IPS DF 4.7 (cell line): Measurements from ENCODE around the gene TRPM1.

Source experiments
- DNase-seq: peaks from one replicate; pipeline ENCODE4 v3.0.0-alpha.2; 2013; ENCODE audit warnings: low spot score; ENCODE audit errors: extremely low read depth

TRPM1 gene

DNA sequence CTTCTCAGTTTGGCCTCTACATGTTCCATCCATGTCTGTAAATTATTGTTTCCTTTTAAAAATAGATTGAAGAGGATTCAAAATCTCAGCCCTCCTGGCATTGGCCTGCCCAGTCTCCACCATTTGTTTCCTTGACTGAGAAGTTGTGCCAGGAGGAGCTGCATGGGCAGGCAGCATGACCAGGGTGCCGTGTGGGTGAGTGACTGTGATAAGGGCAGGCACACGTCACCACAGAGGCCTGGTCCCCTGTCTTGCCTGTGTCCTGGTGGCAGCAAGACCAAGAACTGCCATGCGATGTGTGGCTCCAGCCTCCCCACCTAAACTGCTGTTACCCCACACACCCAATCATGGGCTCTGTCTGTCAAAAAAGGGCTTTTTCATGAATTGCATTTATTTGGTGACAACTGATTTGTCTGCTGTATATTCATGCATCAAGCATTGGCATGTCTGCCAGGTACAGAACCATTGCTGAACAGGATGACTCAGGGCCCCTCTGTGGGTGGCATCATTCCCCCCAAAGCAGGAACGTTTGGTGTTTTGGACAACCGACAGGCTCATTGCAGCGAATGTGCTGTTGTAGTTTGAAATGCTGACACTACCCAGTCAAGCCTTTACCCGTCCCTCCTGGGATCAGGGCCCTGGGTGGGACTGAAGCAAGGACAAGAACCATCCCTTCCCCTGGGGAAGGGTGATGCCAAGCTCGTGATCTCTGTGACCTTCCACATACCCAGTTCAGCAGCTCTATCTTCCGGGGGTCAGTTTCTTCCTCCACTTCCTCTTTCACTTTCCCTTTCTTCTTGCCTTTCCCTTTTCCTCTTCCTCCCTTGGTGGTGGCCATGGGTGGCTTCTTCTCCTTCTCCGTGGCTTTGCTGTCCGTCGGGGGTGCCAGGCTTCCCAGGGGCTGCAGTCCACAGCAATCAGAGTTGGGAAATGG, 51.6 kb downstream of the TRPM1 start:
- DNase-seq: no peak

DNA sequence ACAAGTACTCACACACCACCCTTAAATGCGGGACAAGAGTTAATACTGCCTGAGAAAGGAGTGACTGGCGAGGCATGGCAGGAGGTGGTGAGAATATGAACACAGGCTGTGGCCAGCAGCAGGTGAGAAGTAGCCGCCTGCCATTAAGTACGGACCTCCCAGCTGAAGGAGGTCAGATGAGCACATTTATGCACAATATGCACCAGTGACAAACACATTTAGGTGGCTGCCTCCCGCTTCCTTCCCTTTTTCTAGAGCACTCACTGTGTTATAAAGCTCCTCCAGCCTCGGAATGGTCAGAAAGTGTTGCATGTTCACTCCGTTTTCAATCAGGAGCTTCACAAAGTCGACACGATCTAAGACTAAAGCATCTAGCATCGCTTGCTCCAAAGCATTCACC, 52.4 kb downstream of the TRPM1 start:
- DNase-seq: no peak

DNA sequence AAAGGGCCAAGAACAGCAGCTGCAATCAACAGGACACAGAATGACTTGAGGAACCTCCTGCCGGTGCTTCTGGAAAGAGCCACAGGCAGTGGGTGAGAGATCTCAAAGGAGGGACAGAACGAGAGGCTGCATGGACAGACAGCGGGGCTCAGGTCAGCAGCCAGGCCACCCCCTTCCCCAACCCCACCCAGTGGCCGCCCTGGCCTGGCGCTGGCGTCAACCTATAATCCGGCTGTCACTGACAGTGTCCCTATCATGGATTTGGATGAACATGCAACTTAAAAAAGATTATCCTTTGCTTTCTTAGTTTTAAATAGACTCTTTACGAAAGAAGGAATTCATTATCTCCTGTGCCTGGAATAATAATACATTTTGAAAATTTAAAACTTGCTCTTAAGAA, 54.1 kb downstream of the TRPM1 start:
- DNase-seq: no peak

DNA sequence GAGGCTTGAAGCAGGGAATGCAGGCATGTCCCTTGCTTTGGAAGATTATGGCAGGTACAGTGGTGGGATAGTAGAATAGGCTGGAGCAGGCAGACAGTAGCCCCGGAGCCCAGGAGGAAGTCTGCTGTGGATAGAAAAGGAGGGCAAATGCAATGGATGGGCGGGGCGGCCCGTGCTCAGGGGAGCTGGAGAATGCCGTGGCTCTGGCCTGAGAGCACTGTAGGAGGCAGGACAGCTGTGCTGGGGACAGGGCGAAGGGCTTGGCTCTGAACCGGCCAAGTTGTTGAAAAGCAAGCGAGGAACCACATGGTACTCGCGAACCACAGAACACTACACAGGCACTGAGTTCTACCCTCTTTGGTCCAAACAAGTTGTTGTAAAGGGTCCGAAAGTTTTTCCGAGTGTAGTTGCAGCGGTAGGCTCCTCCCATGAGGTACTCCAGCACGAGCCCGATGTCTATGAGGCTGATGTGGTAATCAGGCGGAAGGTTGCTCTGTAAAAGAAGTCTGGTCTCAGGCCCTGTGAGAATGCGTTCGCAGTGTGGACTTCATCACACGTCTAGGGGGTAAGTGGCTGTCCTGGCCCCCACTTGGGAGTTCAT, 54.7 kb downstream of the TRPM1 start:
- DNase-seq: no peak

DNA sequence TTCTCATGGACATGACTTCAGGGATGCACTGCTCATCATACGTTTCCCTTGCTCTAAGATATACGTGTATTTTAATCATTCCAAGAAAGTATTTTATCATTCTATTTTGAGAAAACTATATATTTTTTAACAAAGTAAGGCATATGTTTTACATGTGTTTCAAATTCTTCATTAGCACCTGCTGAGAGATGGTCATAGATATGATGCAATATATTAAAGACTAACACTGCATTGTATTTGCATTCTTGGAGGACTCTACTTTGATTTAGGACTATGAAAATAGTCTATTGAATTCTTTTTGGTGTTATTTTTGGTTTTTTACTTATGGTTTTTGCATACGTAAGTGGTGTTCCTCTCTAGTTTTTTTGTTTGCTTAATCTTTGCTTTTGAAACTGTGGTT, 55.9 kb downstream of the TRPM1 start:
- no peak for DNase-seq

DNA sequence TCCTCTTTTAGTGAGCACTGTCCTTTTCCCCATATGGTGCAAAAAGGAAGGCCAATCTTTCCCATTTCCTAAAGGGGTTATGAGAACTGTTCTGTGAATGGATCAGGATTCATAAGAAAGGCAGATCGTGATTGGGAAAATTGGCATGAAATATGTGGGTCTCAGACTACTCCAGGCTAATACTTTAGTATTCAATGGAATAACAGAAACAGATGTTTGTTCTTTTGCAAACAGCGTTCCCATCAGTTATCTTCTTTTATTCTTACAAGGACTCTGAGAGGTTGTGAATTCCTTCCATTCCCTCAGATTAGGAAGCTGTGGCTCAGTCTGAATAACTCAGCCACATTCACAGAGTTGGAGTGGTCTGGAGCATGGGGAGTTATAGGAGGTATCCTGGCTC, 58.8 kb downstream of the TRPM1 start:
- no peak for DNase-seq

DNA sequence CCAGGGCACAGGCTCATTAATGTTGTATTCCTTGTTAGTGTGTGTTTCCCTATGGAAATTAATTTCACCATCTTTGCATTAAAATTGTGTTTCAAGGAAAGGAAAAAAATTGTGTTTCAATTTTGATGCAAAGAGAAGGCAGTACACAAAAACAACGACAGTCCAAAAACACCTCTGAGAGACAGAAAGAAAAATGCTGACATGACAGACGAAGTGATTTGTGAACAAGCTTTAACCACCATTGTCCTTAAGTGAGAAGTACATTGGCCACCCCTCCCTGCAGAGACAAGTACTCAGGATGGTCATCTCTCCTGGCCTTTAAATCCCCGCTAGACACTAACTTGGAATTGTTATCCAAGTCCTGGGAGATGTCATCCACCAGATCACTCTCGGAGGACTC, 59.9 kb downstream of the TRPM1 start:
- DNase-seq: no peak

DNA sequence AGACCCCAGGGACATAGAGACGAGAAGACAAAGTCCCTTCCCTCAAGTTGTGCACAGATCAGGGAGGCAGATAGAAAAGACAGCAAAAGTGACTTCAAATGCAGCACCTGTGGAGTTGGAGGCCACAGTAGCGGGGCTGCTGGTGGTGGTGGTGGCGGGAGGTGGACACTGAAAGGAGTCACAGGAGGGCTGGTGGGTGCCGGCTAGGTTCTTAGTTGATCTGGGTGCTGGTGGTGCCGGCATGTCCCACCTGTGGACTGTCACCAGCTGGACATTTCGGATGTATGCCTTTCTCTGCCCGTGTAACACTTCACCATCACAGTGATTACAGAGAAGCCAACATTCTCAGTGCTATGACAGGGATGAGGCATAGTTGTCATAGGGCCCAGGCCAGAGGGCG, 60.9 kb downstream of the TRPM1 start:
- no peak for DNase-seq

DNA sequence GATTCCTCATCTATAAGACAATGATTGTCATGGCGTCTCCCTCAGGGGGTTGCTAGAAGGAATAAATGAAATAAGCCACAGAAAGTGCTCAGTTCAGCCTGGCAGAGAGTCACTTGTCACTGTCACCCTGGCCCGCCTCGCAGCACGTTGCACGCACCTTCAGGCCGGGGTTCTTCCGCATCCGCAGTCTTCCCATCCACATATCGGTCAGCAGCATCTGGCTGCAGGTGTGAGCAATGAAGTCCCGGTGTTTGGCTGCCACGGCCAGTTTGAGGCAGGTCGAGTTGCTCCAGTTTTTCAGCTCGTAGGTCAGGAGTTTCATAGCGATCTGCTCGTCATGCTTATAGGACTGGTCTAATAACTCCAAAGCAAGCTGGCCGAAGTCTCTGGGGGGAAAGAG, 61.6 kb downstream of the TRPM1 start:
- DNase-seq: no peak

DNA sequence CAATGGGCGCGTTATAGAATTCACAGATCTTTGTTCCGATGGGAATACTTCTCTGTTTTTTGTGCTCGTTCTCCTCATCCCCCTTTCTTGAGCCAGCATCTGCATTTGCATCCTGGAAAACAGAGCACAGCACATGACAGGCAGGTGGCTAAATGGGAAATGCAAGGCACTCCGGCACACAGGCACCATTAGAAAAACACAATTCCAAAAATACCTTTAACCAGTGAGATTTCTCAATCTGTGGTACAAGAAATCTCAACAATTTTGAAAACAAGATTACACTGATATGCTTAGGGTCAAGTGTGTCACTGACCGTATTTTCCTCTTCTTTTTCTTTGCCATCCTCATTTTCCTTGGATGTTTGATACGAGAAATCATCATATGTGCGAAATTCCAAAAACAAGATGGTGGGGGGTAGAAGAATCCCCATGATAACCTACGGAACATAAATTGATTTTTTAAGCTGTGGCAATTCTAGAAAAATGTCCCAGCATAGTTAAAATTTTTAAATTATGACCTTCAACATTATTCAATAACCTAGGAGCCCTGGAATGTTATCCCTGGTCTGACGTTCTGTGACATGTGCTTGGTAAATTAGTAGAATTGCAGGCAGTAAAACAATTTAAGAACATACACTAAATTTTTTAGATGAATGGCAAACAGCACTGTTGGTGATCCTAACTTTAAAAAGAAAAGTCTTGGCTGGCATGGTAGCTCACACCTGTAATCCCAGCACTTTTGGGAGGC, 63.6 kb downstream of the TRPM1 start:
- no peak for DNase-seq

DNA sequence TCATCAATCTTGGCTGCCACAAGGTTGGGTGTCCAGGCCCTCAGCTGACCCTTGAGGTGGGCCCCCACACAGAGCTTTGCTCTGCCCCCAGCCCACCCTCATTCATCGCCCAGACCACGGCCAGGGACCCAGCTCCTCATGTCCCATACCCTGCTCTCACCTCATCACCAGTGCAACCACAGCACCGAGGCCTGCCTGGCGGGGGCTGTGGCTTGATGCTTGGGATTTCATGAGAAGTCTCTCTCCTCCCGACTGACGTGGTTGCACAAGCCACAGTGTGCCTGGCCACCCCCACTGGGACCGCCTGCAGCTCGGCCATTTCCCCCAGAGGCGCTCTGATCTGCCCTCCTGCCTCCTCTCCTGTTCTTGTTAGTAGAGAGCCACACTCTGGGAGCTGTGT, 64.7 kb downstream of the TRPM1 start:
- no peak for DNase-seq

DNA sequence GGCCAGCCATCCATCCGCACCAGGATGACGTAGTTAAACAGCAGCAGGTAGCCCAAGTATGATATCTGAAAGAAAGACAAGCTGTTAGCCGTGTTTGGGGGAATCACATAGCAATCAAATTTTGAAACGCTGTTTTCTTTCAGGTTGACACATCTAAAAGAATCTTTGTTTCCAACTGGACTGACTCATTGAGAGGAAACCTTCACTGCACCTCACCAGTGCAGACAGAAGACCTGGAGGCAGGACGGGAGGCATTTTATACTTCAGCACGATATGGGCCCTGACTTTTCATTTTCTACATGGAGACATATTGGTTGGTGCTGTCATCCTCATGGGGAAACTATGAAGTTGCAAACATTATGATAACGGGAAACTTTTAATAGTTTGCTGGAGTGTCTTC, 65.9 kb downstream of the TRPM1 start:
- DNase-seq: no peak

DNA sequence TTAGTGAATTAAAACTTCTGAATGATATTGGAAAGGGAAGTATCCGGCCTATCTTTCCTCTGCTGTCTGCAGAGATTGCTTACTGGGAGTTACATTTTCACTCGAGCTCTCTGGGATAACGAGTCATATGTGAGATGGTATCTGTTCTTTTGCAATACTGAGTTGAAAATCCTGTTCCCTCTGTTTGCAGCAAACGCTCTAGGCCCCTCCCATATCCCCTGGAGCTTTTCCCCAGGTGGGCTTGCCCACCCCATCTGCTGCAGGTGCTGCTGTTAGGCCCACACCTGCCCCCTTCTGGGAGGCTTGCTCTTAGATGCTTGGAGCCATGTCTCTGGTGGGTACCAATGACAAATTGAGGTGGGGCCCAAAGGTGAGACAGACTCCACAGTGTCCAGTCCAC, 67.4 kb downstream of the TRPM1 start:
- no peak for DNase-seq

DNA sequence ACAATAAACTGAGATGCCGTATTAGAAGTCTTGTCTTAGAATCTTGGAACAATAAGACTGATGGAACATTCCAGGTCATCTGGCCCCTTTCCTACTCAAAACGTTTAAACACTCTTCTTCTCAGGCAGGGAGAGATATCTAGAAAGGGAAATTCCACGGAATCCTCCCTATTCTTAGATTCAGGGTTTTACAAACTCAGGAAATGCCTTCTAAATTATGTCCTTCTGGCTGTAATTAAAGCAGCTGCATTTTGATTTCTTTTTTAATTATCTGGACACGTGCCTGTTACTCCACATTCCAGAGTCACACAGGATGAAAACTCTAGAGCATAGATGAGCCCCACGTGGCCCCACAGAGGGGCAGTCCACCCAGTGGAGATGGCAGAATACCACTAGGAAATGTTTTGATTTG, 68.6 kb downstream of the TRPM1 start:
- no peak for DNase-seq

DNA sequence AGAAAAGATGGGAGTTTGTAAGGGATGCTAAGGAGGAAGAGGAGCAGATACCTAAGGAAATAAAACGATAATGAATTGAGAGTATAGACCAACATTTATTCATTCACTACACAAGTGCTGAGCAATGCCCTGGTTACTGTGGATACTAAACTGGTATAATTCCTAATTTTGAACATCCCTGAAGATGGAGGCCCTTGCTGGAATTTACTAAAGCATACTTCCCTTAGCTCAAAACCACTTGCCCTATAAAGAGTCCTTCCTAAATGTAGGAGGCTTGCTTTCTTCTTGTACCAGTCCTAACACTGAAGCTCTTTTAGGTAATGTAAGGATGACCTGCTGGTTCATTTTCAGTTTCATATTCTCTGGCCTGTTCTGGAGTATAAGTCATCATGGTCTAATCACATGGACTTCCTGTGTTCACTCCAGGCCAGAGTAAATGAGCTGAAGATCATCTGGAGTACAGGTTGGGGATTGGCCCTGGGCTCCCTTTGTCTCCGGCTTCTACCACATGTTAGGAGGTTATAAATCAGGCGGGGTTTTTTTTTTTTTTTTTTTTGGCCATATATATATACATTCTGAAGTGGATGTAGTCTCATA, 70.0 kb downstream of the TRPM1 start:
- DNase-seq: no peak

DNA sequence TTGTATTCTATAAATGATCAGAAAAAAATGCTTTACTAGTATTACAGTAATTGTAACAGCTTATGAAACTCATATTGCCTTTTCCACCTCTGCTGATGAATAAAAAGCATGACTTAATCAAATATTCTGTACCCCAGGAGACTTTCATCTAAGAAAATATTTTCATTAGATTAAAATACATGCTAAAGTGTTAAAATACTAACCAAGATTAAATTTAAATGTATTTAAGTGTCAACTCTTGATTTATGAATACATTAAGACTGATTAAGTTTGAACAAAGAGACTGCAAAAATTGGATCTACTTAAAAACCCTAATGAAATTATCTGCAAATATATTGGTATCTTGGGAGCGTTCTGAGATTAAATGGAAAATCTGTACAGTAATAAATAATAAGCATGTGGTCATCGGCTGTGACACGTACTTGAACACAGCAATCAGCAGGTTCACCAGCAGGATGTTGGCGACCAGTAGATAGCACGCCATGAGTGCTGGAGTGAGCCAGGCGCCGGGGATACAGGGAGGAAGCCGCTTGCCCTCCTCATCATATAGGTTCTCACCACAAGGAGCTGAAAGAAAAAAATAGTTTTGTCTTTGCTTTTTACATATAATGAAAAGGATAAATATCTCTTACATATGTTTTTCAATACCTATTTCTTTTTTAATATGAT, 73.5 kb downstream of the TRPM1 start:
- no peak for DNase-seq

DNA sequence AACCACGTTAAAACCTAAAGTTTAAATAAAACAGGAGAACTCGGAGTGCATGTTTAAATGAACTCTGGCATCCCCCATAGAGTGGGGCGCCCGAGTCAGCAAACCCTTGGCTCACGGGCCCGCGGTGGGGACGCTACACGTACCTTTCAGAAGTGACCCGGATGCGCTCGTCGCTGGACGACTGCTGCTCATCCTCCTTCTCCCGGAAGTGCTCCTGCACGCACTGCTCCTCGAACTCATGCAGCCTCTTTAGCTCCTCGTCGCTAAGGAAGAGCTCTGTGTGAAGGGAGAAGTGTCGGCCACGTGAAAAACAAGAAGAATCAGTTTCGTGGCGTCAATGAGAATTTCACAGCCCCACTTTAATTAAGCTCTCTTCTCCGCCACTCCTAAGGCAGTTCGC, 75.5 kb downstream of the TRPM1 start:
- no peak for DNase-seq

DNA sequence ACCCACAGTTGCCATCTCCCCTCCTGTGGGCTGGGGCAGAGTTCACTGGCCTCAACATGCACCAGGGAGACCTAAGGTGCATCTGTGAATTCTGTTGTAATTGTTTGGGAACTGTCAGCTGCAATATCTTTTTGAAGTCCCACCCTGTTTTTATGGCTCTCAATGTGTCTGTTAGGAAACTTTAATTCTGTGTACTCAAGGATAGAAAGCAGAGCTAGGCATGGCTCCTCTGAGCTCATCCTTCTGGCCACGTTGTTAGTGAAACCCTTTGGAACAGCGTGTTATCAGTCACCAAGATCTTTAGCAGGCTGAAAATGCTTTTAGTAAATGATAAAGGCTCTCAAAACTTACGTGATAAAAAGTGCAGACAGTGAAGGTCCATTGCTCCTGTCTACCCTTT, 76.5 kb downstream of the TRPM1 start:
- DNase-seq: no peak

DNA sequence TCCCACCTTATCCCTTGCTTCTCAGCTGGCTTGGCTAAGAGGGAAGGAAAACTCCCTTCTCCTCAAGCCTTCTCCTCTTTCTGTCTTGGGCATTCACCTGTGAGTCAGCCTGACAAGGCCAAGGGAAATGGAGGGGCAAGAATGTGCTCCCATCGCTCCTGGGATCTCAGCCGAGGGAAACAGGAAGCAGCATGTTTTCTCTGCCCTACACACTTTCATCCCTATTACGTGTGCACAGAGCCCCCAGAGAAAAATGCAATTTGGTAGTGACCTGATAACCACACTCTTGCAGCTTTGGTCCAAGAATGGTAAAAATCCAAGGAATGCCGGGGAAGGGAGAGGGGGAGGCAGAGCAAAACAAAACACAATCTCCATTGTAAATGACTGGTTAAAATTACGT, 77.2 kb downstream of the TRPM1 start:
- no peak for DNase-seq

DNA sequence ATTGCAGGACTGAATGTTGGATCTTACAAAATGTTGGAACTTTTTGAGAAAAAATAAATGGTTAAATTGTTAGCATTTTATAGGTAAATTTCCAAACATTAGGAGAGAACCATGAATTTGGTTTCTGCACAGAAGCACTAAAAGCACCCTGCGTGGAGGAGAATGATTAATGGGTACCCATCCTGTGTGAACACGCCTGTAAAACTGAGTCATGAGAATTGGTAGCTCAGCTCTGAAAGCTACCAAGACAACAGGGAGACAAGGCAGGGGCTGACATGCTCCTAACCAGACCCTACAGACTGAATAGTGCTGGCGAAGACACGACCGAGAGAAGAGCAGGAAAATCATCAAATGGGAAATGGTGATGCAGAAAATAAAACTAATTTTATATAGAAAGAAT, 77.7 kb downstream of the TRPM1 start:
- DNase-seq: no peak

DNA sequence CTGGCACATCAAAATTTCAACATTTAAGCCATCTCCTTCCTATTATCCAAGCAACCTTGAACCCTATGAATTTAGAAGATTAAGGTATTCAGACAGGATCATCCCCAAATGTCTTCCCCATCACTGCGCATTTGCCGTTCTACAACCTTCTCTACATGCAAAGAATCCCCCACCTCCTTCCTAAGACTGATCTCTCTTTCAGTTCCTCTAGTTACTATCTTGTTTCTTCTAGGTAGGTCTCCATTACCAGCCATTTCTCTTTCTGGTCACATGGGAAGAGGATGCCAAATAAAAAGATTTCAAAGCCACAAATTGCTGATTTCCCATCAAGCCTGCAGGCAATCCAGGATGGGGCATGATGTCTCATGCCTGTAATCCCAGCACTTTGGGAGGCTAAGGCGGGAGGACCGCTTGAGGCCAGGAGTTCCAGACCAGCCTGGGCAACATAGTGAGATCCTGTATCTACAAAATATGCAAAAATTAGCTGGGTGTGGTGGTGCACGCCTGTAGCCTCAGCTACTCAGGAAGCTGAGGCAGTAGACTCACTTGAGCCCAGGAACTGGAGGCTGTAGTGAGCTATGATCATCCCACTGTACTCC, 80.4 kb downstream of the TRPM1 start:
- DNase-seq: no peak
